ENCODE measurements around the gene KRT36. TPM values are rescaled to one million over a fixed set of nuclear protein-coding genes. Genes with fewer than 3 reads are reported as not detected.

The KRT36 gene
- total RNA-seq, 4 donors from 2014 or later, result not detected

DNA sequence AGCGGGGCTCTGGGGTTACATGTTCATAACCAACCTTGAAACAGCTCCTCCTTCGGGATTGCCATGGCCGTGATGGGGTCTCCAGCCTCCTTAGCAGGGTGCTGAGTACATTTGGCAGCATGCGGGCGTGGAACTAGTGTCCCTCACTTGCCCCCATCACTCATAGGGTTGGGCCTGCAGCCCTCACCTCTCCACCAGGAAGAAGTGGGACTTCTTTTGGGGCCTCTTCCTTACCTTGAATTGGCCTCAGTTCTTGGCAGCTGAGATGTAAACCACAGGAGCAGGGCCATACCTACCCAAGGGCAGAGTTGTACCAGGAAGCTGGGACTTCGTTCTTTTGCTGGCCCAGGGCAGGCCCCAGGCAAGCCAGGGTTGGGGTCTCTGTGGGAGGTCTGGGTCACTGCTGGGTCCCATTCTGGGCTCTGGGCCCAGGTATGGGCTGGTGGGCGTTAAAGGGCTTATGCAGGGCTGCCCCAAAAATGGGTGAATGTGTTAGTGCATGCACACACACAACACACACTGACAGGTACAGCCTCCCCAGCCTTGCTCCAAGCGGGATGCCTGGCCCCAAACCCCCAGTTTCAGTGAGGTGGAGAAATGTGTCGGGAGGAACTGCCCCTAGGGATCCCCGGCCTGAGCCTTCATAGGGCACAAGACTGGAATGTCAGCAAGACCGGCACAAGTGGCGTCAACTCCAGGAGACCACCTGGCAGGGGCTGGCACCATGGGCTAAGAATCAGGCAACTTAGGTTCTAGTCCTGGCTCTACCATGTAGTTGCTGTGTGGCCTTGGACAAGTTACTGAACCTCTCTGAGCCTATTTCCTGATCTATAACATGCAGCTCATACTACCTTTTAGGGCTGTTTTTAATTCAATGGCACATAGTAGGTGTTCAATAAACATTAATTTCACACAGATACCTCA is 32.9 kb upstream of the KRT36 start:
- DNase-seq (ENCODE audit: low spot score) (no peak), ATAC-seq (ENCODE audit: low FRiP score) (no peak)
- TF ChIP-seq, protein P1, sequence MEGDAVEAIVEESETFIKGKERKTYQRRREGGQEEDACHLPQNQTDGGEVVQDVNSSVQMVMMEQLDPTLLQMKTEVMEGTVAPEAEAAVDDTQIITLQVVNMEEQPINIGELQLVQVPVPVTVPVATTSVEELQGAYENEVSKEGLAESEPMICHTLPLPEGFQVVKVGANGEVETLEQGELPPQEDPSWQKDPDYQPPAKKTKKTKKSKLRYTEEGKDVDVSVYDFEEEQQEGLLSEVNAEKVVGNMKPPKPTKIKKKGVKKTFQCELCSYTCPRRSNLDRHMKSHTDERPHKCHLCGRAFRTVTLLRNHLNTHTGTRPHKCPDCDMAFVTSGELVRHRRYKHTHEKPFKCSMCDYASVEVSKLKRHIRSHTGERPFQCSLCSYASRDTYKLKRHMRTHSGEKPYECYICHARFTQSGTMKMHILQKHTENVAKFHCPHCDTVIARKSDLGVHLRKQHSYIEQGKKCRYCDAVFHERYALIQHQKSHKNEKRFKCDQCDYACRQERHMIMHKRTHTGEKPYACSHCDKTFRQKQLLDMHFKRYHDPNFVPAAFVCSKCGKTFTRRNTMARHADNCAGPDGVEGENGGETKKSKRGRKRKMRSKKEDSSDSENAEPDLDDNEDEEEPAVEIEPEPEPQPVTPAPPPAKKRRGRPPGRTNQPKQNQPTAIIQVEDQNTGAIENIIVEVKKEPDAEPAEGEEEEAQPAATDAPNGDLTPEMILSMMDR (IDR thresholded peaks at IDR 0.05), result no peak

DNA sequence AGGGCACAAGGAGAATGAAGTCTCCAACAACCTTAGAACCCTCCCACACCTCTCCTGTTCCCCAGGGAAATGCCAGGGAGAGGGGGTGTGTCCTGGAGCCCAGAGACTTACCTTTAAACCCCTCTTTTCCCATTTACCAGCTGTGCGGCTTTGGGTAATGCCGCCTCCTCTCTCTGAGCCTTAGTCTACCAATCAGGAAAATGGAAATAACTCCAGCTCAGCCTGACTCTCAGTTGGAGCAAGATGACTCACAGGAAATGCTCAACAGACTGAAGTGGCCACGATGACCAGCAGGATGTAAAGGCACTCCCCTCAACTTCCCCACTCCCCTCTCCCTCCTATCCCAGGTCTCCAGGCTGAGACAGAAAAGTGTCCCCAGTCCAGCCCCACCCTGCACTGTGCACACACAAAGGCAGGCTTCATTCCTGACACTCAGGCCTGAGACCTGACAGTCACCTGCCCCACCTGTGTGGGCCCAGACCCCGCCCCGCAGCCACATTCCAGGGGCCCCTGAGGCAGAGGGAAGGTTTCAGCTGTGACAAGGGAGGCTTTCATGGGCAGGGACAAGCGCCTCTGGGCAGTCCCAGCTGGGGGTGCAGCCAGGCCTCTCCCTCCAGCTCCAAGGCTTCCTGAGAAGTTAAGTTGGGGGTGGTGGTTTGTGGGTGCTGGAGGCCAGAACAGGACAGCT is 32.0 kb upstream of the KRT36 start:
- TF ChIP-seq, protein P1 (IDR thresholded peaks at IDR 0.05), result no peak
- ATAC-seq (ENCODE audit: low FRiP score) (peak; percentile 45), DNase-seq (ENCODE audit: low spot score) (no peak)

DNA sequence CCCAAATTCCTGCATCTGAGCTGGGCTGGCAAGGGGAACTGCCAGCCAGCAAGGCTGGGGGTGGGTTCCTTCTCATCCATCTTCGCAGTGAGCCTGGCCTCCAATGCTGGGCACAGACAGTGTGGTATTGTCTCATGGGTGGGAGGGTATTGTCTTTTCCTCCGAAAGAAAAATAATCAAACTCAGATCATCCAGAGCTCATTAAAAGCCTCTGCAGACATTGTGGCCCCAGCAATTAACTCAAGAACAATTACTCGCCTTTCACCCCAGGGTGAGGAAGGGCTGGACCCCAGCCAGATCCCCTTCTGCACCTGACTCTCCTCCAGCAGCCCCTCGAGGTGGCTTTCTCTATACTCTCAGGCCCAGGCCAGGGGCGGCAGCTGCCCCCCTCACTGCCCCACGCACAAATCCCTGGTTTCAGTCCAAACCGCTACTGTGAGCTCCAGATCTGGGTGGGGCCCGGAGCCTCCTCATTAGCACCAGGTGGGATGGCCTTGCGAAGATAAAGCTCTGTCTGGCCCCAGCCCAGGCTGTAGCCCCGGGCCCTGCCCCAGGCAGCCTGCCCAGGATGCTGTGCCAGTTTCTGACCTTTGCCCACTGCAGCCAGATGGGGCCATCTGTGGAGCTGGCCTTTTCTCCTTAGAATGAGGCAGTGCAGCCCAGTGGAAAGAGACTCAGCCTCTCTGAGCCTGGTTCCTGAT is 31.3 kb upstream of the KRT36 start:
- no peak for DNase-seq (ENCODE audit: low spot score)
- ATAC-seq (ENCODE audit: low FRiP score), result peak; percentile 41
- TF ChIP-seq, protein P1 (IDR thresholded peaks at IDR 0.05), result no peak

DNA sequence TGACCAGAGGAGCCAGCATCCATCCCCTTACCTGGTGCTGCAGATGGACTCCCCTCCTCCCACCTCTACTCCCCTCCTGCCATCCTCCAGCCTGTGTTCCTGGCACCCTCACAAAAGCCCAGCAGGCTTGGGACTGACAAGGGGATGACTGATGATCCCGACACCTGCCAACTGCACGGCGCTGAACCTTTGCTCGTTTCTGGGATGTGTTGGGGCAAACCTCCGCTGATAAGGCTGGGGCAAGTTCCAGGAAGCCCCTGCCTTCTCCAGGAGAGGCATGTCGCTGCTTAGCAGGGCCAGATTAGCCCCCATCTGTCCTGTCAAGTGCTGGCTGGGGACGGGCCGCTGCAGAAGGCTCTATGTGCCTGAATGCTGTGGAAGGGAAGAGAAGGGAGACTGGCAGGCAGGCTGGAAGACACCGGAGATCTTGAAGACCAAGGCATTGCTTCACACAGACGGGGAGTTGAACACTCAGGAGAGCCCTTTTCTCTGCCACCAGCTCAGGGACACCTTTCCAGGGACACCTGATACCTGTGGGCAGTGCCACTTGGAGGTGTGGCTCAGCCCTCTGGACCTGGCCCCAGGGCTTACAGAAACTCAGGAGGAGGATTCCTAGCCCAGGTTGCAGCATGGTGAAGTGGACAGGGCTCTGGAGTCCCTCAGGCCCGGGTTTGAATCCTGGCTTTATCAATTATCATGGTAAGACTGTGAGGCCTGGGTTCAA is 30.0 kb upstream of the KRT36 start:
- DNase-seq (ENCODE audit: low spot score), result no peak
- TF ChIP-seq, protein P1 (IDR thresholded peaks at IDR 0.05), result no peak
- ATAC-seq (ENCODE audit: low FRiP score), result no peak

DNA sequence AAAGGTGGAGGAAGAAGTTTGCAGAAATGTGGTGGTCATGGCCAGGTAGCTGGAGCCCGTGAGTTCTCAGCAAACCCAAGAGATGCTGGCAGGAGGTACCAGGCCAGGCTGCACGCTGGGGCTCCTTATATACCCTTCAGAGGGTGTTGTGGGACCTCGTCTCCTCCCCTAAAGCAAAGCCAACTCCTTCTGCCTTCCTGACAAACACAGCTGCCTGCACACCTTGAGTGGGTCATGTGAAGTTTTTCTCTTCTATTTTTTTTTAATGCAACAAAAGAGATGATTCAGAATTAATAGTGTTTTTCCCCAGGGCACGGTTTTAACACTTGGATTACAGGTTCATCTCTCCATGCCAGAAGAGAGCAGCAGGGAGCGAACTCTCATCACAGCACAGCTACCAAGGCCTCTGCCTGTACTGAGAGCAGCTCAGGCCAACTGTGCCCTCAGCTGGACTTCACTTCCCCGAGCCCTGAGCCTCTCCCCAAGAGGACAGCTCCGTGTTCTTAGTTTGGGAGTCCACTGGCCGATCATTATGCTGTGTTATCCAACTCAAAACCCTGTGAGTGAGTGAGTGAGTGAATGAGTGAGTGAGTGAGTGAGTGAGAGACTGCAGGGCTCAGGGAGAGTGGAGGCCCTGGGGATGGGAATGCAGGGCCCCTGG is 29.2 kb upstream of the KRT36 start, which contains the start of gene KRT15:
Gene KRT15, minus strand, starts transcription at position 102 of the 661 bp plus-strand sequence. Its CDS starts 63 bp downstream, at position 39.
- no peak for DNase-seq (ENCODE audit: low spot score)
- TF ChIP-seq, protein P1 (IDR thresholded peaks at IDR 0.05), result no peak
- ATAC-seq (ENCODE audit: low FRiP score), result no peak

DNA sequence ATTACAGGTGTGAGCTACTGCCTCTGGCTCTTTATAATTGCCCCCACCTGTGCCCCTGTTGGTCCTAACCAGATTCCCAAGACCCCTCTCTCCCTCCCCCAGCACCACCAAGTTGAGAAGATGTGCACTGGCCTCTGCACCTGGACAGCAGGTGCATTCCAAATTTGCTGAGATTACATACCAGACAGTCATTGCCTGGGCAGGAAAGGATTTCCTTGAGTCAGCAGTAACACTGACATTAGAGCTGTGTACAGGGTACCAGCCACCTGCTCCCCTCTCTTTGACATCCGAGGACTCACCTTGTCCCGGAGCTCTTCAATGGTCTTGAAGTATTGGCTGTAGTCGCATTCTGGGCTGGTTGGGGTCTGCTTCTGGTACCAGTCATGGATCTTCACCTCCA is 28.3 kb upstream of the KRT36 start:
- DNase-seq (ENCODE audit: low spot score) (no peak), ATAC-seq (ENCODE audit: low FRiP score) (no peak)
- TF ChIP-seq, protein P1 (IDR thresholded peaks at IDR 0.05), result no peak

All from omental fat pad (tissue), 4 donors.